Activated T-cell treated with anti-CD3 and anti-CD28 coated beads, Interleukin-2, amount 50 U/mL, for 24 hours (primary cell): ENCODE results near the gene RUBCN.
"Not testable (repeated sequence)": the region's sequence is repeated elsewhere in the genome, so short reads cannot be mapped to it uniquely, and the experiment has no call there.

ENCODE experiments used
- DNase-seq: peaks from one replicate; pipeline ENCODE4 v3.0.0-alpha.2; 2020
- H3K27ac Mint-ChIP-seq: 2 replicates; pipeline ENCODE4 v1.8.0; 2020; ENCODE audit warnings: mild to moderate bottlenecking, mixed read lengths
- H3K27me3 Mint-ChIP-seq: 2 replicates; pipeline ENCODE4 v1.8.0; 2020; ENCODE audit warnings: mixed read lengths
- H3K36me3 Mint-ChIP-seq: 2 replicates; pipeline ENCODE4 v1.8.0; 2020; ENCODE audit warnings: low read depth, mixed read lengths
- H3K4me1 Mint-ChIP-seq: 2 replicates; pipeline ENCODE4 v1.8.0; 2020; ENCODE audit warnings: low read depth, mixed read lengths
- H3K4me3 Mint-ChIP-seq: 2 replicates; pipeline ENCODE4 v1.8.0; 2020; ENCODE audit warnings: mild to moderate bottlenecking, moderate library complexity, mixed read lengths
- H3K9me3 Mint-ChIP-seq: 2 replicates; pipeline ENCODE4 v1.8.0; 2020; ENCODE audit warnings: mixed read lengths

Gene RUBCN

DNA sequence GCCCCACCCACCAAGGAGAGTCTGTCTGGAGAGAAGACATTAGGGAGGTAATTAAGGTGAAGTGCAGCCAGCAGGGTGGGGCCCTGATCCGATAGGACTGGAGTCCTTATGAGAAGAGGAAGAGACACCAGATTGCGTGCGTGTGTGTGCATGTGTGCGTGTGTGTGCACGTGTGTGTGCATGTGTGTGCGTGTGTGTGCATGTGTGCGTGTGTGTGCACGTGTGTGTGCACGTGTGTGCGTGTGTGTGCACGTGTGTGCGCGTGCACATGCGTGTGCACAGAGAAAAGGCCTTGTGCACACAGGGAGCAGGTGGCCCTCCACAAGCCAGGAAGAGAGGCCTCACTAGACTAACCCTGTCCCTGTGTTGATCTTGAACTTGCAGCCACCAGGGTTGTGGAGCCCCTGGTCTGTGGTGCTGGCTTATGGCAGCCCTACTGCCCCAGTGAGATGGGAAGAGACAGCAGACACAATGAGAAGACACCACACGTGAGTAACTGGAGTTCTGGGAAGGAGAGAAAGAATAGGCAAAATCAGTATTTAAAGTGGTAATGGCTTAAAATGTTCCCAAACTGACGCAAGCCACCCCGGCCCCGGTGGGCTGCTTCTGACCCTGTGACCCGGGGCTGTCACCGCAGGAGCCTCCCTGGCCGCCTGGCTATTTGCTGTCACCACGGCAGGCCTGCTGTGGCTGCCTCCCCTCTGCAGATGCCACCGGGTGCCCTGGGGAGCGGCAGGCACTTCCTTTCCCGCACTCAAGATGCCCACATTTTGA, 73.2 kb downstream of the RUBCN start:
- not testable (repeated sequence) for DNase-seq, H3K36me3 Mint-ChIP-seq, H3K4me1 Mint-ChIP-seq, H3K9me3 Mint-ChIP-seq, H3K27me3 Mint-ChIP-seq, H3K4me3 Mint-ChIP-seq, H3K27ac Mint-ChIP-seq

DNA sequence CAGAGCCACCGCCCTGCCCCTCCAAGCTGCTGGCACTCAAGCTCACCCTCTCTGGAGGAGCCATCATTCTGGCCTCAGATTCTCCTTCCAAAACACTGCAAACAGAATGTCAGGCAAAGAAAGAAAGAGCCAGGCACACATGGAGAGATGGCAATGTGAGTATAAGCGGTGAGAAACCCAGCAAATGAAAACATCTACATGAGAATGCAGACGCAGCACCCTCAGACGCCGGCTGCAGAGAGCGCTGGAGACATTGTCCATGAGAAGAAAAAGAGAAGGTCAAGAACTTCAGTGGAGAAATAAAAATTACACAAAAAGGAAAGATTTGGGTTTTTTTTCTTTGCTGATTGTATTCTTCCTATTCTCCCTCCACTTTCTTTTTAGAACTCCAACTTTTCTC, 74.4 kb downstream of the RUBCN start:
- not testable (repeated sequence) for H3K4me1 Mint-ChIP-seq, H3K27me3 Mint-ChIP-seq, DNase-seq, H3K36me3 Mint-ChIP-seq, H3K4me3 Mint-ChIP-seq, H3K9me3 Mint-ChIP-seq, H3K27ac Mint-ChIP-seq

DNA sequence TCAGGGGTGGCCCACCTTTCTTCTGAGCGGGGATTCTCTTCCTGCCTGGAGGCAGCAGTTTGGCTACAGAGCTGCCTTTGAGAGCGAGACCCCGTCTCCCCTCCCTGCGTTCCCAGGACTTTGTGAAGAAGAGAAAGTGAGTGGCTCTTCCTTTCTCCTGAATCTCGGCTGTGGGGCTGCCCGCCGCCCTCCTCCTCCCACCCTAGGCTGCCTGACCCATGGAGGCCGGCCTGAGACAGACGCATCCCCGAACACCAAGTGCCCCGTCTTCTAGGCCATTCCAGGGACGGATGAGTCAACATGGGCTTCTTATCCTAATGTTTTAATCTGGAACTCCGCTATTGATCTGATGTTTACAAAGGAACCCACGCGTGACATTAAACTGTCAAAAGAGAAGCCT, 74.8 kb downstream of the RUBCN start:
- not testable (repeated sequence) for H3K27ac Mint-ChIP-seq, H3K27me3 Mint-ChIP-seq, H3K4me3 Mint-ChIP-seq, DNase-seq, H3K36me3 Mint-ChIP-seq, H3K4me1 Mint-ChIP-seq, H3K9me3 Mint-ChIP-seq

DNA sequence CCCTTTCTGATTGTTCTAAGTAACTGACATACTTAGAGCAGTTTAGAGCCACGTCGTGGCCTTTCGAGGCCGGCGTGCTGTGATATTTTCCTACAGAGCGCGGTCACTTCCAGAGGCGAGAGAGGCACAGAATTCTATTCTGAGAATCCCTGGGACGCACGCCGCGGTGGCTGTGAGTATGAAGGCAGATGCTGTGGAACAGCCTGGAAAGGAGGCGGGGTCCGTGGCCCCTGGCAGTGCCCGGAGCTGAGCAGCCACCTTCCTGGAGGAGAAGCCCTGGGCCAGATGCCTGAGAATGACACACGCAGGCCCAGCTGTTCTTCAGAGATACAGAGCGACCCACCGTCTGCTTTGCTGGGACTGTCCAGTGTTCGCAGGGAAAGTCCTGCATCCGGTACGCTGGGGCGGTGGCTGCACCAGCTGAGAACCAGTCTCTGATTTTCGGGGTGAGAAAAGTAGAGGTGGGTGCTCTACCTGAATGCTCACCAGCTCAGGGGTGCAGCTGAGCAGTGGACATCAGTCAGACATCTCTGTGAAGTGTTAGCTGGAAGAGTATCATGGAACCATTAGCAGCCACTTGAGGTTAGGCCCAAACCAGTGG, 75.4 kb downstream of the RUBCN start:
- H3K27ac Mint-ChIP-seq, H3K27me3 Mint-ChIP-seq, H3K9me3 Mint-ChIP-seq, H3K36me3 Mint-ChIP-seq, H3K4me3 Mint-ChIP-seq, DNase-seq: not testable (repeated sequence)
- H3K4me1 Mint-ChIP-seq, result peaks cover 13% of the 10 kb centered on the region

DNA sequence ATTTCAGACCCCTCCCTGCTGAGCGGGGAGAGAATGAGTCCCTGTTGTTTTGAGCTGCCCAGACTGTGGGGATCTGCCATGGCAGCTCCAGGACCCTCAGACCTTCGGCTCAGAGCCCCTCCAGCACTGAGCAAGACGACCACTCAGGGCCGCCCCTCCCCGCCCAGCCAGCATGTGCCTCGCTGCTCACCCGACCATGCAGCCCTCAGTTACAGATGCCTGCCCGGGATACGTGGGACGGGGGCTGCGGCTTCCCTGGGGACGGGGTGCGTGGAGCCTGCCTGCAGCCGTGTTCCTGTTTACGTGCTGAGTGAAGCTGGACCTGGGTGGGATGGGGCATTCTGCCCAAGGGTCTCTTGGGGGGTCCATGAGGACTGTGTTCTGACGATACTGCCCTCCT, 77.0 kb downstream of the RUBCN start:
- not testable (repeated sequence) for H3K36me3 Mint-ChIP-seq, H3K27ac Mint-ChIP-seq, H3K9me3 Mint-ChIP-seq, H3K4me3 Mint-ChIP-seq, H3K27me3 Mint-ChIP-seq, DNase-seq
- H3K4me1 Mint-ChIP-seq, result peaks cover 17% of the 10 kb centered on the region

DNA sequence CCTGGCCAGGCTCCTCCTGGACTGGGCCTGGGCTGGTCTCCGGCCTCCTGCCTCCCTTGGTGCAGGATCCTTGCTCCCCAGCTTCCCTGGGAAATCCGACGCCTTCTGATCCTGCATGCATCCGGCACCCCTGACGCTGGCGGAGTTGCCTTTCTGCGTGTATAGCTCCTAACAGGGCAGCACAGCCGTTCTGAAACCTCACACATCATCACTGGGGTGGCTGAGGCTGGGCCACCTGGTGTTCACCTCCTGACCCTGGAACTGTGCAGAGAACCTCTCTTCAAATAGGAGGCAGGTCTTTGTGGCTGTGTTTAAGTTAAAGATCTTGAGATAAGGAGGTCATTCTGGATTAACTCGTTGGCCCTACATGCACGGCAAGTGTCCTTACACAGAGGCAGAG, 77.6 kb downstream of the RUBCN start:
- H3K9me3 Mint-ChIP-seq, H3K36me3 Mint-ChIP-seq, H3K27ac Mint-ChIP-seq, H3K27me3 Mint-ChIP-seq, H3K4me3 Mint-ChIP-seq, DNase-seq: not testable (repeated sequence)
- H3K4me1 Mint-ChIP-seq, result peaks cover 16% of the 10 kb centered on the region

DNA sequence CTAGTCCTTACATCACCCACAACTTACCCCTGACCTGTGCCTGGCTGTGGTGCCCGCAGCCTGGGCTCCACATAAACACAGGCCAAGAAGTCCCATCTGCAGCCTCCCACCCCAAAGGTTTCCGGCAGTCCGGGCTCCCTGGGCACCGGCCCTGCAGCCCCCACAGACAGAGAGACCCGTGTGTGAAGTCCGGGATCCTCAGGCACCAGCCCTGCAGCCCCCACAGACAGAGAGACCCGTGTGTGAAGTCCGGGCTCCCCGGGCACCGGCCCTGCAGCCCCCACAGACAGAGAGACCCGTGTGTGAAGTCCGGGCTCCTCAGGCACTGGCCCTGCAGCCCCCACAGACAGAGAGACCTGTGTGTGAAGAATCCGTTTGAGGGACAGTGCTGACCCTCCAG, 78.0 kb downstream of the RUBCN start:
- not testable (repeated sequence) for H3K27me3 Mint-ChIP-seq, H3K27ac Mint-ChIP-seq, H3K9me3 Mint-ChIP-seq, H3K36me3 Mint-ChIP-seq, DNase-seq, H3K4me3 Mint-ChIP-seq
- H3K4me1 Mint-ChIP-seq, result peaks cover 16% of the 10 kb centered on the region

DNA sequence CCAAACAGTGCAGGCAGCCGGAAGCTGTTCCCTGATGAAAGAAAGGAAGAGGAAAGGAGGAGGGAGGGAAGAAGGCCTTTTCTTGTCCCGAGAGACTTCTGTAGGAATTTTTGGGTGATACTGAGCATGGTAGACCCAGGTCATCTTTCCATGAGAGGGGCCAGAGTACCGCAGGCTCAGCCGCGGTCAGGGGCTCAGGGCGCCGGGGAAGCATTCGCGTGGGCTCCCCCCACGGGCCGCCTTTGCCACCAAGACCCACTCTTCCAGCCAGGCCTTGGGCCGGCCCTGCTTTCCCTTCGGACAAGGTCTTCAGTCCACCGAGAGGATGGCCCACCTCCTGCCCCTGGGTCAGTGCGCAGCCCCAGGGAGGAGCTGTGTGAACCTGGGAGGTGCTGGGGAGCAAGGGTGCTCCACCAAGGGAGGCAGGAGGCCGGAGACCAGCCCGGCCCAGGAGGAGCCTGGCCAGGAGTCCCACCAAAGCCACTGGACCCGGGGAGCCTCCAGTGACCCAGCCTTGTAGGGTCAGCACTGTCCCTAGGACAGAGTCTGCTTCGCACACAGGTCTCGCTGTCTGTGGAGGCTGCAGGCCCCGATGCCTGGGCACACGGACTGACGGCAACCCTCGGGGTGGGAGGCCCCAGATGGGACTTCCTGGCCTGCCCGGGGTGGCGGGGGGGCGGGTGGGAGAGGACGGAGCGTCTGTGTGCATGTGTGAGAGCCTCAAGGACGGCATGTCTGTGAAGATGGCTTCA, 79.0 kb downstream of the RUBCN start:
- not testable (repeated sequence) for DNase-seq, H3K27me3 Mint-ChIP-seq, H3K36me3 Mint-ChIP-seq, H3K4me3 Mint-ChIP-seq, H3K27ac Mint-ChIP-seq, H3K9me3 Mint-ChIP-seq
- H3K4me1 Mint-ChIP-seq, result peaks cover 16% of the 10 kb centered on the region

DNA sequence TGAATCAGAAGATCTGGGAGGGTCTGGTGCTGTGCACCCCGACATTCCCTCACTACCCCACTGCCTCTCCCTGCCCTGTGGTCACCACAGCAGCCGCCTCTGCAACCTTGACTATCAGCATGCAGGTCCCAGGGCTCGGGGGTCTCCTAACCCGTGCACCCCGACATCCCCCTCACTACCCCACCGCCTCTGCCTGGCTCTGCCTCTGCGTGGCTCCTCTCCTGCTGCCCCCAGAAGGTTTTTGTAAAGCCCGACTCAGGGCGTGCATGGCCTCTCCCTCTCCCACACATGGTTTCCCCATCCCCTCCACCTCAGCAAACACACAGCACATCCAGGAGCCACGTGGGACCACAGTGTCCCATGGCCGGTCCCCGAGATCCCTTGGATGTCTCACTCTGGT, 79.7 kb downstream of the RUBCN start:
- not testable (repeated sequence) for DNase-seq, H3K27me3 Mint-ChIP-seq, H3K4me3 Mint-ChIP-seq, H3K36me3 Mint-ChIP-seq, H3K9me3 Mint-ChIP-seq
- Mint-ChIP-seq H3K27ac (peak overlapping the region; percentile 77), H3K4me1 (peaks cover 18% of the 10 kb centered on the region)

DNA sequence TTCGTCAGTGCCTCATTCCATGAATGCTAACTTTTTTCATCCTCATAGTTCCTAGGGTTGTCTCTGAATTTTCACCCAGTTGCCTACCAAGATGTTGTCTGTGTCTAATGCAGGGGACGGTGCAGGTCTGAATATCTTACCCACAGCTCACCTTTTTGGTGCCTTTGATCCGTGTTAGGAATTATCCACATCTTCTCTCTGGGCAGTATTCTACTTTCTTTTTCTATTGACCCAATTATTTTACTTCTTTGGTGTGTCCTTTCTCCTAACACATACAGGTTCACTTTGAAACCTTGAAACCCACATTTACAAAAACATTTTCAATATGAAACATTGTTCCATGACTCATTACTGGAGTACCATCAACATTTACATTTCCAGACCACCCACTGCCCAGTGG, 80.6 kb downstream of the RUBCN start:
- not testable (repeated sequence) for DNase-seq, H3K9me3 Mint-ChIP-seq, H3K27me3 Mint-ChIP-seq, H3K36me3 Mint-ChIP-seq
- peak overlapping the region; percentile 94 for H3K27ac Mint-ChIP-seq
- peak overlapping the region; percentile 70 for H3K4me3 Mint-ChIP-seq
- peaks cover 24% of the 10 kb centered on the region for H3K4me1 Mint-ChIP-seq

DNA sequence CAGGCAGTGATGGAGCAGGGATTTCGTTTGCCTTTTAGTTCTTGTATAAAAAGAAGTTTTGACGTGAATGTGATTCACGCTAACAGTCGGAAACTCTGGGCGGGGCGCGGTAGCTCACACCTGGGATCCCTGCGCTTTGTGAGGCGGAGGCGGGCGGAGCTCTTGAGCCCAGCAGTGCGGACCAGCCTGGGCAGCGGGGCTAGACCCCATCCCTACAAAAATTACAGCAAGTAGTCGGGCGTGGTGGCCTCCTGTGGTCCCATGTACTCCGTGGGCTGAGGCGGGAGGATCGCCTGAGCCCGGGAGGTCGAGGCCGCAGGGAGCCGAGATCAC, 81.7 kb downstream of the RUBCN start:
- not testable (repeated sequence) for H3K4me3 Mint-ChIP-seq, H3K36me3 Mint-ChIP-seq, H3K27me3 Mint-ChIP-seq, H3K9me3 Mint-ChIP-seq, DNase-seq, H3K27ac Mint-ChIP-seq
- peaks cover 27% of the 10 kb centered on the region for H3K4me1 Mint-ChIP-seq

DNA sequence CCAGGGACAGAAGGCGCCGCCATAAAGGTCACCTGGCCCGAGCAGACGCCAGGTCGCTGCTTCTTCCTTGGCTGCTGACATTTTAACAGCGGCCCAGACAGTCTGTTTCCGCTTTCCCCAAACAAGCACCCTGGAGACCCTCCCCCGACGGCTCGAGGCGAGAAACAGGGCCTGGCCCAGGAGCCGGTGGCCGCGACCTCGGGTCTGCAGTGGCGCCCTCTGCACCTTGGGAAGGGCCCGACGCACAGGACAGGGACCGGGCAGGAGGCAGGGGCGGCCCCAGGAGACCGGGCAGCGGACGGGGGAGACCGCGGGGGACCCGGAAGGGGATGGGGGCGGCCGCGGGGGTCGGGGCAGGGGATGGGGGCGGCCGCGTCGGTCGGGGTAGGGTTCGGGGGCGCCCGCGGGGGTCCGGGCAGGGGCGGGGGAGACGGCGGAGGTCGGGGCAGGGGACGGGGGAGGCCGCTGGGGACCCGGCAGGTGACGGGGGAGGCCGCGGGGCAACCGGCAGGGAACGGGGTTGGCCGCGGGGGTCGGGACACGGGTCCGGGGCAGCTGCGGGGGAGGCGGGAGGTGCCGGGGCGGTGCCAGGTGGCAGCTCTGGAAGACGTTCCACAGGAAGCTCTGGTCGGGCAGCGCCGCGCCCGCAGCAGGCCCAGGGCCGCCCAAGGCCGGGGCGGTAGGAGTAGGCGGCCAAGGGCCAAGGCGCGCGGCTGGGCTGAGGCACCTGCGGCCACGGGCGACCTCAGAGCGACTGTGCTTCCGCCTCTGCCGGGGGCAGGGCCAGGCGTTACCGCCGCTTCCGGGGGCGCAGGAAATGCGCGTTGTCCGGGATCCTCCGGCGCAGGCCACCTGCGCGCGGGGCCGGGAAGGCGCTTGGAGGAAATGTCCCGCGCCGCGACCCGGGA, 82.4 kb downstream of the RUBCN start:
- DNase-seq, result peak; percentile 77
- Mint-ChIP-seq H3K4me1 (peaks cover 27% of the 10 kb centered on the region), H3K4me3 (peak overlapping the region; percentile 78), H3K27ac (peak overlapping the region; percentile 79)
- not testable (repeated sequence) for H3K27me3 Mint-ChIP-seq, H3K9me3 Mint-ChIP-seq, H3K36me3 Mint-ChIP-seq

DNA sequence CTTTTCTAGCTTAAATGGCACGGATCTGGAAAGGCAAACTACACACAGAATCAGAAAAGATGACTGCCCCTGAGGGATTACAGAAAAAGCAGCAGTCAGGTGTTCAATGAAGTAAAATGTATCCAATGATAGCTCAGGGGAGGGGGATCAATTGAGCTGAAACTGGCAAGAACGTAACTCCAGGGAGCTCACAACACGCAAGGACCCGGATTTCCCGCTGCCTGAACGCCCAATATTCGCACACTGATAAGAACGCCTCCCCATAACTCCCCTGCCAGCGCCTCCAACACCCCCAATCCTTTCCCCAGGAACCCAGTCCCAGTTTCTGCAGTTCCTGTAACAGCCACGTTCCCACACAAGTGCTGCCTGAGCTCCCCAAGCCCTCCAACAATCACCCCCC, 83.8 kb downstream of the RUBCN start:
- H3K36me3 Mint-ChIP-seq, H3K4me3 Mint-ChIP-seq, H3K27me3 Mint-ChIP-seq, DNase-seq, H3K27ac Mint-ChIP-seq, H3K9me3 Mint-ChIP-seq: not testable (repeated sequence)
- H3K4me1 Mint-ChIP-seq, result peaks cover 27% of the 10 kb centered on the region

DNA sequence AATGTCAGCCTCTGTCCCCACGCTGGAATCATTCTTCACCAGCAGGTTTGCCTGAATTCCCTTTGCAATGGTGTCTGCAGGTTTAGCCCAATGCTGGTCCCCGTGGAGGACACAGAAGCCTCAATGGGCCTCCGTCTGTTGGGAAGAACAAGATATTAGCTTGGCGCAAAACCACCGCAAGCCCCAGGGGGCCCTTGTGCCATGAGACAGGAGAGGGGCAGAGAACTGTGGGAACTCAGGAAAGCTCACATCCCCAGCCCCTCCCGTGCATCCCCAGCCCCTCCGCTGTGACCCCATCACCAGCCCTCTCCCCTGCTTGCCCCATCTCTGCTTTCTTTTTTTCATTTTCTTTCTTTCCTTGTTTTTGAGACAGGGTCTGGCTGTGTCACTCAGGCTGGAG, 89.1 kb downstream of the RUBCN start:
- not testable (repeated sequence) for H3K27me3 Mint-ChIP-seq, H3K36me3 Mint-ChIP-seq, H3K27ac Mint-ChIP-seq, DNase-seq, H3K4me3 Mint-ChIP-seq, H3K9me3 Mint-ChIP-seq
- H3K4me1 Mint-ChIP-seq, result peaks cover 14% of the 10 kb centered on the region
